ENCODE data around the gene ADGRB3. TPM values are rescaled to one million over a fixed set of nuclear protein-coding genes. Genes with fewer than 3 reads are reported as not detected.

The ADGRB3 gene
- total RNA-seq, 4 donors from 2014 or later: 5.3 to 15.6 (median 7.6) TPM

DNA sequence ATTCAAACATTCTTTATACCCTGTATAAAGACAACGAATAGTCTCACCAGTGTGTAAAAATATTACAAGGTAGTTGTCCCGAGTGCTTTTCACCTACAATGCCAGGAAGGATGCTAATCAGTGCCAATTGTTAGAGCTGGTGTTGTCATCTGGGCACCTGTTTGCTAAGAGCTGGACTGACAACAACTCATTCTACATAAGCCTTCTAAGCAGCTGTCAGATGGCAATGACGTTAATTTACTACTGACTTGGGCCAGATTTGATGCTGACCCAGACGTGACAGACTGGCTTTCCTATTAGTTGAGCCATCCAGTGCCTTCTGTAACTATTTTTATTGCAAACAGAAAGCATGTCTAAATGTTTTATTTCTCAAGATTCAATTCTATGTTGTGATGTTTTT lies 355.2 kb downstream of the ADGRB3 start:
- no peak for DNase-seq
- H3K27me3 ChIP-seq: no peaks in the 10 kb centered on the region
- H3K4me1 ChIP-seq: no peaks in the 10 kb centered on the region
- TF ChIP-seq, protein P1, sequence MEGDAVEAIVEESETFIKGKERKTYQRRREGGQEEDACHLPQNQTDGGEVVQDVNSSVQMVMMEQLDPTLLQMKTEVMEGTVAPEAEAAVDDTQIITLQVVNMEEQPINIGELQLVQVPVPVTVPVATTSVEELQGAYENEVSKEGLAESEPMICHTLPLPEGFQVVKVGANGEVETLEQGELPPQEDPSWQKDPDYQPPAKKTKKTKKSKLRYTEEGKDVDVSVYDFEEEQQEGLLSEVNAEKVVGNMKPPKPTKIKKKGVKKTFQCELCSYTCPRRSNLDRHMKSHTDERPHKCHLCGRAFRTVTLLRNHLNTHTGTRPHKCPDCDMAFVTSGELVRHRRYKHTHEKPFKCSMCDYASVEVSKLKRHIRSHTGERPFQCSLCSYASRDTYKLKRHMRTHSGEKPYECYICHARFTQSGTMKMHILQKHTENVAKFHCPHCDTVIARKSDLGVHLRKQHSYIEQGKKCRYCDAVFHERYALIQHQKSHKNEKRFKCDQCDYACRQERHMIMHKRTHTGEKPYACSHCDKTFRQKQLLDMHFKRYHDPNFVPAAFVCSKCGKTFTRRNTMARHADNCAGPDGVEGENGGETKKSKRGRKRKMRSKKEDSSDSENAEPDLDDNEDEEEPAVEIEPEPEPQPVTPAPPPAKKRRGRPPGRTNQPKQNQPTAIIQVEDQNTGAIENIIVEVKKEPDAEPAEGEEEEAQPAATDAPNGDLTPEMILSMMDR (IDR thresholded peaks at IDR 0.05): no peak
- no peak for TF ChIP-seq POLR2A (IDR thresholded peaks at IDR 0.05)
- no peaks in the 10 kb centered on the region for H3K36me3 ChIP-seq
- no peaks in the 10 kb centered on the region for H3K9me3 ChIP-seq
- H3K27ac ChIP-seq: no peak overlapping the region
- H3K4me3 ChIP-seq: no peak overlapping the region
- intact Hi-C loops (cut with DNase I; ENCODE audit: low total_unique reads): no loop called here

GRCh38 chr6:68993911-68994310 lies 358.8 kb downstream of the ADGRB3 start:
- H3K27ac ChIP-seq: no peak overlapping the region
- no peaks in the 10 kb centered on the region for H3K4me1 ChIP-seq
- no peak for TF ChIP-seq POLR2A (IDR thresholded peaks at IDR 0.05)
- TF ChIP-seq, protein P1 (IDR thresholded peaks at IDR 0.05): no peak
- H3K36me3 ChIP-seq: no peaks in the 10 kb centered on the region
- intact Hi-C loops (cut with DNase I; ENCODE audit: low total_unique reads): no loop called here
- DNase-seq: no peak
- H3K4me3 ChIP-seq: no peak overlapping the region
- no peaks in the 10 kb centered on the region for H3K27me3 ChIP-seq
- no peaks in the 10 kb centered on the region for H3K9me3 ChIP-seq

DNA sequence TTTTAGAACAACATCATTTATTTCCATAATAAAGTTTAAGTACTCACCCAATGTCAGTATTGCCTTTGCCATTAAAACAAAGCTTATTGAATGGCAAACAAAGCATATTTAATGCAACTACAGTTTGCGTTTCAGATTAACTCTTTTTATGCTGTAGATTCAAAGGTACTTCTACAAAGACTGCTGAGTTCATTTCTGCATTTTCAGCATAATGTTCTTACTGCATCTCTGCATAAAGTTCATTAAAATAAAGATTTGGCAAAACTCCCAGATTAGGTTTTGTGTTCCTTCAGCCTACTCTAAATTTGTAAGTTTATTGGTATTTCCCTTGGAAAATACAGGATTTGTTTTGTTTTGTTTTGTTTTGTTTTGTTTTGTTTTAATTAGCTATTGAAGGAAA lies 359.4 kb downstream of the ADGRB3 start:
- no peak for TF ChIP-seq POLR2A (IDR thresholded peaks at IDR 0.05)
- TF ChIP-seq, protein P1 (IDR thresholded peaks at IDR 0.05): no peak
- H3K27me3 ChIP-seq: no peaks in the 10 kb centered on the region

DNA sequence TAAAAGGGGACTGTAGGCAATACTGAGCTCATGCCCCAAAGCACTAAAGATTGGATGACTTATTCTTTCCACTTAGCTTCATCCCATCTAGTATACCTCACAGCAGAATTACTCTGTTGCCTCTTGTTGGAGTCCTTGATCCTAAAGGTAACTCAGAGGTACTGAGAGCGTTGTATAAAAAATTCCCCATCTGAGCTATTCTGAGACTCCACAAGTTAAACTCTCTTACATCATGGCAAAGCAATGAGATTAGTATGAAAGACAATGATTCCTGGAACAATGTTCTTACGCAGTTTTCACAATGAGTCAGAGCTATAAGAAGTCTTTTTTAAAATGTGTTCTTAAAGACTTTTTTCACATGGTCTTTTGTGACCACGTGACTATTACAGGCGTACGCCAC lies 370.1 kb downstream of the ADGRB3 start:
- Histone ChIP-seq H3K9me3 (no peaks in the 10 kb centered on the region), H3K36me3 (no peaks in the 10 kb centered on the region), H3K27ac (no peak overlapping the region), H3K27me3 (no peaks in the 10 kb centered on the region), H3K4me3 (no peak overlapping the region), H3K4me1 (no peaks in the 10 kb centered on the region)
- DNase-seq: no peak
- intact Hi-C loops (cut with DNase I; ENCODE audit: low total_unique reads): no loop called here
- TF ChIP-seq, protein P1 (IDR thresholded peaks at IDR 0.05): no peak
- TF ChIP-seq POLR2A (IDR thresholded peaks at IDR 0.05): no peak

More for the DNA sequence above, 359.4 kb downstream of the ADGRB3 start:
- no peak overlapping the region for H3K27ac ChIP-seq
- no peaks in the 10 kb centered on the region for H3K4me1 ChIP-seq
- H3K4me3 ChIP-seq: no peak overlapping the region
- no peak for DNase-seq
- intact Hi-C loops (cut with DNase I; ENCODE audit: low total_unique reads): no loop called here
- no peaks in the 10 kb centered on the region for H3K9me3 ChIP-seq
- H3K36me3 ChIP-seq: no peaks in the 10 kb centered on the region

- TF ChIP-seq POLR2A (IDR thresholded peaks at IDR 0.05): no peak
- Histone ChIP-seq H3K4me3 (no peak overlapping the region), H3K9me3 (no peaks in the 10 kb centered on the region), H3K4me1 (no peaks in the 10 kb centered on the region), H3K36me3 (no peaks in the 10 kb centered on the region), H3K27me3 (no peaks in the 10 kb centered on the region), H3K27ac (no peak overlapping the region)
- no peak for DNase-seq
- intact Hi-C loops (cut with DNase I; ENCODE audit: low total_unique reads): no loop called here
Measured at GRCh38 chr6:69007781-69008180, 372.7 kb downstream of the ADGRB3 start.

GRCh38 chr6:69012211-69012610 lies 377.1 kb downstream of the ADGRB3 start:
- H3K4me3 ChIP-seq: no peak overlapping the region
- no peak for DNase-seq
- no peaks in the 10 kb centered on the region for H3K4me1 ChIP-seq
- H3K27ac ChIP-seq: no peak overlapping the region
- TF ChIP-seq POLR2A (IDR thresholded peaks at IDR 0.05): no peak
- TF ChIP-seq, protein P1 (IDR thresholded peaks at IDR 0.05): no peak
- H3K27me3 ChIP-seq: no peaks in the 10 kb centered on the region
- H3K36me3 ChIP-seq: no peaks in the 10 kb centered on the region
- intact Hi-C loops (cut with DNase I; ENCODE audit: low total_unique reads): no loop called here
- no peaks in the 10 kb centered on the region for H3K9me3 ChIP-seq
